ENCODE results near the gene NNAT.
"Not testable (repeated sequence)": the region's sequence is repeated elsewhere in the genome, so short reads cannot be mapped to it uniquely, and the experiment has no call there.

Gene NNAT

DNA sequence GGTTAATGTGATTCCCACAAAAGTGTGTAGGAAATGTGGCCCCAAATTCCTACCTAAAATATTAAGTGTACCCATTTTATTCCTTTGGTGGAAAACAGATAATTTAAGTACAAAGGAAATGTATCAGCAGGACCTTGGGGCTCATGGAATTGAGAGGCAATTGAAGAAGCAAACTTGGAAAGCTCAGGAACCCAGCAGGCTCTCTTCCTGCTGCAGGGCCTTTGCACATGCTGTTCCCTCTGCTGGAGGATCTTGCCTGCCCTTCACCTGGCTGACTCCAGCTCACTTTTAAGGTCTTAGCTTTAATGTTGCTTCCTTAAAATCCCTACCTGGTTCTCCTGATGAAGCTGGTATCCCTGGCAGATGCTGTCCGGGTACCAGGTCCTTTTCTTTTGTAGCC lies 16.5 kb downstream of the NNAT start:
- TF ChIP-seq, protein P1, sequence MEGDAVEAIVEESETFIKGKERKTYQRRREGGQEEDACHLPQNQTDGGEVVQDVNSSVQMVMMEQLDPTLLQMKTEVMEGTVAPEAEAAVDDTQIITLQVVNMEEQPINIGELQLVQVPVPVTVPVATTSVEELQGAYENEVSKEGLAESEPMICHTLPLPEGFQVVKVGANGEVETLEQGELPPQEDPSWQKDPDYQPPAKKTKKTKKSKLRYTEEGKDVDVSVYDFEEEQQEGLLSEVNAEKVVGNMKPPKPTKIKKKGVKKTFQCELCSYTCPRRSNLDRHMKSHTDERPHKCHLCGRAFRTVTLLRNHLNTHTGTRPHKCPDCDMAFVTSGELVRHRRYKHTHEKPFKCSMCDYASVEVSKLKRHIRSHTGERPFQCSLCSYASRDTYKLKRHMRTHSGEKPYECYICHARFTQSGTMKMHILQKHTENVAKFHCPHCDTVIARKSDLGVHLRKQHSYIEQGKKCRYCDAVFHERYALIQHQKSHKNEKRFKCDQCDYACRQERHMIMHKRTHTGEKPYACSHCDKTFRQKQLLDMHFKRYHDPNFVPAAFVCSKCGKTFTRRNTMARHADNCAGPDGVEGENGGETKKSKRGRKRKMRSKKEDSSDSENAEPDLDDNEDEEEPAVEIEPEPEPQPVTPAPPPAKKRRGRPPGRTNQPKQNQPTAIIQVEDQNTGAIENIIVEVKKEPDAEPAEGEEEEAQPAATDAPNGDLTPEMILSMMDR (IDR thresholded peaks at IDR 0.05; ENCODE audit: borderline replicate concordance, extremely low read depth, low read length, poor library complexity, severe bottlenecking): no peak
- TF ChIP-seq EZH2 (IDR thresholded peaks at IDR 0.05; ENCODE audit: borderline replicate concordance, low read depth, low read length, severe bottlenecking): no peak
- Histone ChIP-seq H3K4me3 (ENCODE audit: low read depth in 1 of 2, low read length in 2 of 2) (no peak overlapping the region), H3K27me3 (ENCODE audit: insufficient read depth, low read length, poor library complexity) (peaks cover 3% of the 10 kb centered on the region), H3K36me3 (ENCODE audit: insufficient read depth, low read length) (no peaks in the 10 kb centered on the region), H2AFZ (ENCODE audit: low read depth, low read length) (no peak overlapping the region), H3K9ac (ENCODE audit: low read depth, low read length) (no peak overlapping the region), H3K9me3 (ENCODE audit: insufficient read depth, low read length, severe bottlenecking) (no peaks in the 10 kb centered on the region), H3K79me2 (ENCODE audit: insufficient read depth, low read length) (no peaks in the 10 kb centered on the region), H3K4me2 (ENCODE audit: insufficient read depth, low read length) (no peak overlapping the region), H4K20me1 (ENCODE audit: insufficient read depth, low read length) (no peaks in the 10 kb centered on the region), H3K4me1 (ENCODE audit: insufficient read depth, low read length) (no peaks in the 10 kb centered on the region), H3K27ac (ENCODE audit: low read length) (no peak overlapping the region)
- ATAC-seq (ENCODE audit: insufficient read depth, low read depth) (no peak), DNase-seq (no peak)

DNA sequence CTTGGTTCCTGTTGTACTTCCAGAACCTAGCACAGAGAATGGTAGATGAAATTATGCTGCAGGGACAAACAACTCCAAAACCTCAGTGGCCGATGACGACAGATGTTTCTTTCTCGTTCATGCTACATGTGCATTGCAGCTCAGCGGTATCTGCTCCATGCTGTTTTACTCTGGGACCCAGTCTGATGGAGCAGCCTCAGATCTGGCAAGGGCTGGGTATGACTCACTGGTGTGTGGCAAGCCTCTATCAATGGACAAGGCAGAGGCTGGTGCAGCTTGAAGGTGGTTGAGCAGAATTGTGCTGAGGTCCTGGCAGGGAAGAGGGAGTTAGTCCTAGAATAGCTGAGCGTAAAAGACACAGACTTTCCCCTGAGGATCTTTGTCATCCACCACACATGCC lies 17.0 kb downstream of the NNAT start:
- H3K9ac ChIP-seq (ENCODE audit: low read depth, low read length): no peak overlapping the region
- DNase-seq (no peak), ATAC-seq (ENCODE audit: insufficient read depth, low read depth) (no peak)
- H3K4me1 ChIP-seq (ENCODE audit: insufficient read depth, low read length): no peaks in the 10 kb centered on the region
- H3K4me3 ChIP-seq (ENCODE audit: low read depth in 1 of 2, low read length in 2 of 2): no peak overlapping the region
- no peaks in the 10 kb centered on the region for H3K9me3 ChIP-seq (ENCODE audit: insufficient read depth, low read length, severe bottlenecking)
- H3K4me2 ChIP-seq (ENCODE audit: insufficient read depth, low read length): no peak overlapping the region
- peaks cover 3% of the 10 kb centered on the region for H3K27me3 ChIP-seq (ENCODE audit: insufficient read depth, low read length, poor library complexity)
- H4K20me1 ChIP-seq (ENCODE audit: insufficient read depth, low read length): no peaks in the 10 kb centered on the region
- H3K36me3 ChIP-seq (ENCODE audit: insufficient read depth, low read length): no peaks in the 10 kb centered on the region
- TF ChIP-seq EZH2 (IDR thresholded peaks at IDR 0.05; ENCODE audit: borderline replicate concordance, low read depth, low read length, severe bottlenecking): no peak
- TF ChIP-seq, protein P1 (IDR thresholded peaks at IDR 0.05; ENCODE audit: borderline replicate concordance, extremely low read depth, low read length, poor library complexity, severe bottlenecking): no peak
- H3K27ac ChIP-seq (ENCODE audit: low read length): no peak overlapping the region
- H2AFZ ChIP-seq (ENCODE audit: low read depth, low read length): no peak overlapping the region
- no peaks in the 10 kb centered on the region for H3K79me2 ChIP-seq (ENCODE audit: insufficient read depth, low read length)

GRCh38 chr20:37539424-37539823 lies 18.4 kb downstream of the NNAT start:
- H2AFZ ChIP-seq (ENCODE audit: low read depth, low read length): no peak overlapping the region
- H4K20me1 ChIP-seq (ENCODE audit: insufficient read depth, low read length): no peaks in the 10 kb centered on the region
- no peak overlapping the region for H3K9ac ChIP-seq (ENCODE audit: low read depth, low read length)
- no peak for ATAC-seq (ENCODE audit: insufficient read depth, low read depth)
- peaks cover 11% of the 10 kb centered on the region for H3K27me3 ChIP-seq (ENCODE audit: insufficient read depth, low read length, poor library complexity)
- H3K4me1 ChIP-seq (ENCODE audit: insufficient read depth, low read length): no peaks in the 10 kb centered on the region
- H3K4me2 ChIP-seq (ENCODE audit: insufficient read depth, low read length): no peak overlapping the region
- H3K36me3 ChIP-seq (ENCODE audit: insufficient read depth, low read length): no peaks in the 10 kb centered on the region
- H3K4me3 ChIP-seq (ENCODE audit: low read depth in 1 of 2, low read length in 2 of 2): no peak overlapping the region
- no peak for TF ChIP-seq EZH2 (IDR thresholded peaks at IDR 0.05; ENCODE audit: borderline replicate concordance, low read depth, low read length, severe bottlenecking)
- TF ChIP-seq, protein P1 (IDR thresholded peaks at IDR 0.05; ENCODE audit: borderline replicate concordance, extremely low read depth, low read length, poor library complexity, severe bottlenecking): no peak
- DNase-seq: no peak
- no peaks in the 10 kb centered on the region for H3K79me2 ChIP-seq (ENCODE audit: insufficient read depth, low read length)
- no peaks in the 10 kb centered on the region for H3K9me3 ChIP-seq (ENCODE audit: insufficient read depth, low read length, severe bottlenecking)
- H3K27ac ChIP-seq (ENCODE audit: low read length): no peak overlapping the region

GRCh38 chr20:37540001-37540400 lies 19.0 kb downstream of the NNAT start:
- Histone ChIP-seq H4K20me1 (ENCODE audit: insufficient read depth, low read length) (no peaks in the 10 kb centered on the region), H3K9me3 (ENCODE audit: insufficient read depth, low read length, severe bottlenecking) (no peaks in the 10 kb centered on the region), H3K4me3 (ENCODE audit: low read depth in 1 of 2, low read length in 2 of 2) (no peak overlapping the region), H3K27ac (ENCODE audit: low read length) (no peak overlapping the region), H3K4me1 (ENCODE audit: insufficient read depth, low read length) (no peaks in the 10 kb centered on the region), H2AFZ (ENCODE audit: low read depth, low read length) (no peak overlapping the region), H3K36me3 (ENCODE audit: insufficient read depth, low read length) (no peaks in the 10 kb centered on the region), H3K27me3 (ENCODE audit: insufficient read depth, low read length, poor library complexity) (peaks cover 13% of the 10 kb centered on the region), H3K4me2 (ENCODE audit: insufficient read depth, low read length) (no peak overlapping the region), H3K9ac (ENCODE audit: low read depth, low read length) (no peak overlapping the region), H3K79me2 (ENCODE audit: insufficient read depth, low read length) (no peaks in the 10 kb centered on the region)
- no peak for DNase-seq
- ATAC-seq (ENCODE audit: insufficient read depth, low read depth): no peak
- TF ChIP-seq, protein P1 (IDR thresholded peaks at IDR 0.05; ENCODE audit: borderline replicate concordance, extremely low read depth, low read length, poor library complexity, severe bottlenecking): no peak
- TF ChIP-seq EZH2 (IDR thresholded peaks at IDR 0.05; ENCODE audit: borderline replicate concordance, low read depth, low read length, severe bottlenecking): no peak

GRCh38 chr20:37540838-37541237 lies 19.8 kb downstream of the NNAT start:
- not testable (repeated sequence) for ATAC-seq (ENCODE audit: insufficient read depth, low read depth); H3K9ac ChIP-seq (ENCODE audit: low read depth, low read length); H3K36me3 ChIP-seq (ENCODE audit: insufficient read depth, low read length); DNase-seq; H3K79me2 ChIP-seq (ENCODE audit: insufficient read depth, low read length); H3K9me3 ChIP-seq (ENCODE audit: insufficient read depth, low read length, severe bottlenecking); H2AFZ ChIP-seq (ENCODE audit: low read depth, low read length); H3K4me1 ChIP-seq (ENCODE audit: insufficient read depth, low read length); H4K20me1 ChIP-seq (ENCODE audit: insufficient read depth, low read length); H3K4me3 ChIP-seq (ENCODE audit: low read depth in 1 of 2, low read length in 2 of 2); H3K27ac ChIP-seq (ENCODE audit: low read length); H3K4me2 ChIP-seq (ENCODE audit: insufficient read depth, low read length)
- peaks cover 15% of the 10 kb centered on the region for H3K27me3 ChIP-seq (ENCODE audit: insufficient read depth, low read length, poor library complexity)
